Effector memory CD4-positive, alpha-beta T cell (primary cell): ENCODE data around the gene GAMT.
"Not testable (repeated sequence)": the region's sequence is repeated elsewhere in the genome, so short reads cannot be mapped to it uniquely, and the experiment has no call there.

ENCODE experiments used
- DNase-seq, 3 donors: peaks; one replicate each; pipeline ENCODE4 v3.0.0-alpha.2; 2020
- H3K27ac ChIP-seq: 2 replicates; pipeline ENCODE4 v1.7.0; 2013; ENCODE audit warnings: mild to moderate bottlenecking, low read length, moderate library complexity; ENCODE audit not compliant: insufficient read depth, poor library complexity, severe bottlenecking
- H3K27me3 ChIP-seq: replicated peaks from 2 replicates; pipeline ENCODE4 v1.7.0; 2013; ENCODE audit warnings: mild to moderate bottlenecking, low read length; ENCODE audit not compliant: insufficient read depth, control insufficient read depth, poor library complexity, severe bottlenecking
- H3K36me3 ChIP-seq: 2 replicates; pipeline ENCODE4 v1.7.0; 2013; ENCODE audit warnings: mild to moderate bottlenecking, low read length, moderate library complexity; ENCODE audit not compliant: control insufficient read depth, insufficient read depth
- H3K4me1 ChIP-seq: 2 replicates; pipeline ENCODE4 v1.7.0; 2013; ENCODE audit warnings: low read length, mild to moderate bottlenecking; ENCODE audit not compliant: control insufficient read depth, insufficient read depth, poor library complexity, severe bottlenecking
- H3K4me3 ChIP-seq: 2 replicates; pipeline ENCODE4 v1.7.0; 2013; ENCODE audit warnings: low read length, low read depth, mild to moderate bottlenecking; ENCODE audit not compliant: insufficient read depth, poor library complexity, severe bottlenecking
- H3K9me3 ChIP-seq: 2 replicates; pipeline ENCODE4 v1.7.0; 2013; ENCODE audit warnings: mild to moderate bottlenecking, low read length, moderate library complexity; ENCODE audit not compliant: control insufficient read depth

The GAMT gene

DNA sequence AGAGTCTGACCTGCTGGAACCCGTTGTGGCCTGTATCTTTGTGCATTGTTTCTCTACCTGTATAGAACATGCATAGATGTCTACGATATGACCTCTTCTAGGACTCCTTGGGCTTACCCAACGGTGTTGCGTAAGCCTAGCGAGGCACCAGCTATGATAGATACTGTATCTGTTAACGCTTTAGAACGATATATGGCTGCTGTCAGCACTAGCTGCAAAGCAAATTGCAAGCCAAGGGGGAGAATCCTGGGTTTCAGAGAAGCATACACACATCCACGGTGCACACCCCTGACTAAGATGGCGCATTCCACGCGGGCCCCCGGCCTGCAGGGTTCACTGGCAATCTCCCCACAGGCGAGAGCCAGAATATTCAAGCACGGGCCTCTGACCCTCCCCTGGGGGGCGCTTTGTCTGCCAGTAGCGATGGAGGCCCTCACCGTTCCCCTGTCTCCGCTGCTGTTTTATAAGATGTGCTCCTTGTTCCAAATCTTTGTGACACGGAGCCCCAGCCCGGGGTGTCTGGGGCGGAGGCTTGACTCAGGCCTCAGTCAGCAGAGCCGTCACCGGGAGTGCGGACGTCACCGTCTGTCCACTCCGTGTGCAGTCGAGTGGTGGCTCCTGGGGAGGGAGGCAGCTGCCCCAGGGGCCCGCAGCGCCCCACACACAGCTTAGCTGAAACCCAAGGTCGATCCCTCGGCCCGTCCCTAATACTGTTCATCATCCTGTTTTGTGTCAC lies 23.9 kb upstream of the GAMT start:
- no peaks in the 10 kb centered on the region for H3K9me3 ChIP-seq
- no peak overlapping the region for H3K4me3 ChIP-seq
- no peaks in the 10 kb centered on the region for H3K4me1 ChIP-seq
- H3K36me3 ChIP-seq, result peaks cover 92% of the 10 kb centered on the region
- no peak overlapping the region for H3K27ac ChIP-seq
- H3K27me3 ChIP-seq, result no peaks in the 10 kb centered on the region
- no peak for DNase-seq

- no peaks in the 10 kb centered on the region for H3K9me3 ChIP-seq
- no peaks in the 10 kb centered on the region for H3K27me3 ChIP-seq
- no peak overlapping the region for H3K27ac ChIP-seq
- peaks cover 89% of the 10 kb centered on the region for H3K36me3 ChIP-seq
- no peak overlapping the region for H3K4me3 ChIP-seq
- no peak for DNase-seq
- no peaks in the 10 kb centered on the region for H3K4me1 ChIP-seq
These were observed 23.0 kb upstream of the GAMT start for GRCh38 chr19:1424192-1424955.

DNA sequence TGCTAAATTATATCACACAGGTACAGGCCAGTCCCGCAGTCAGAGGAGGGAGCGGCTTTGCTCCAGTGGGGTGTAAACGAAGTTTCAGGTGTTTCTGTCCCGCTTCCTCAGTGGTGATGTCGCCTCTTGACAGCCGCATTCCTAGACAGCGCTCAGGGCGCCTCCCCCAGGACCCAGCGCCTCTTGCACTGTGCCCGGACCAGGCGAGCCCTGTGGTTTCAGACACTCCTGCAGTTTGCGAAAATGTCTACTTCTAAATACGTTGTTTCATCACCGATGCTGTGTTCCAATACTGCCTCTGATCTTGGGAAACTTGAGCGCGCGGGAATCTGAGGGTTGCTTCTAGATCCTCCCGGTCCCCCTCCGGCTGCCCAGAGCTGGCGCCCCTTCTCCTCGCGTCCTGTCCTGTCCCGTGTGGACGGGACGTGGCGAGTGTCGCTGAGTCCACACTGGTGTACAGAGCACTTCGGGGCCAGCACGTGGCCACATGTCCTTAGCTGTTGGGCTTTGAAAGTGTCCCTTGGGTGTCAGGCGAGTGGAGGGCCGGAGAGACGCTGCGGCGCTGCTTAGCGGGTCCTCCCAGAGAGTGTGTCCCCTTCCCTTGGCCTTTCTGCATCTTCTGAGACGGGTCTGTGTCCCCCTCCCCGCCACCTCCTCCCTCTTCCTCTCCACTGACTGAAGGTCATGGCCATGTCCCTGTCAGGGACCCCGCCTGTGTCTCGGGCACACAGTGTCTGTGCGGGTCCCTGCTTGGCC lies 22.3 kb upstream of the GAMT start:
- Histone ChIP-seq H3K36me3 (peaks cover 90% of the 10 kb centered on the region), H3K9me3 (no peaks in the 10 kb centered on the region), H3K27ac (no peak overlapping the region), H3K27me3 (no peaks in the 10 kb centered on the region), H3K4me3 (no peak overlapping the region), H3K4me1 (no peaks in the 10 kb centered on the region)
- DNase-seq, result no peak

DNA sequence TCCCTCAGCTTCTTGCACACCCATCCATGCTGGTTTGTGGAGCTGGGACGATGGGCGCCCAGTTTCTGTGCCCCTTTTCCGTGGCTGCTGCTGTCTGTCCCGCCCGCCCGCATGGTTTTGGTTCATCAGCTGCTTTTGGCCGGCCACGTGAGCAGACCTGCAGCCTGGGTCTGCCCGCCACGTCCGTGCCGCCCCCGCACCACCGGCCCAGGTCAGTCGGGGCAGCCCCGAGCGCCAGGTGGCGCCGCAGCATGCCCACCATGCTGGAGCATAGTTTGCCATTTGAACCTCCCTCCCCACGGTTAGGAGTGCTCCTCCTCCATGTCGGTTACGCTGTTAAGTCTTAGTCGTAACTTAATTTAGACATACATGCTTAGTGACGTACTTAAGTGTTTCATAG lies 21.6 kb upstream of the GAMT start:
- Histone ChIP-seq H3K27ac (no peak overlapping the region), H3K9me3 (no peaks in the 10 kb centered on the region), H3K4me3 (no peak overlapping the region), H3K36me3 (peaks cover 88% of the 10 kb centered on the region), H3K4me1 (no peaks in the 10 kb centered on the region), H3K27me3 (no peaks in the 10 kb centered on the region)
- DNase-seq, result no peak

GRCh38 chr19:1422360-1422759 lies 21.0 kb upstream of the GAMT start:
- Histone ChIP-seq H3K36me3 (peaks cover 89% of the 10 kb centered on the region), H3K4me3 (no peak overlapping the region), H3K4me1 (no peaks in the 10 kb centered on the region), H3K27me3 (no peaks in the 10 kb centered on the region), H3K9me3 (no peaks in the 10 kb centered on the region), H3K27ac (no peak overlapping the region)
- no peak for DNase-seq

DNA sequence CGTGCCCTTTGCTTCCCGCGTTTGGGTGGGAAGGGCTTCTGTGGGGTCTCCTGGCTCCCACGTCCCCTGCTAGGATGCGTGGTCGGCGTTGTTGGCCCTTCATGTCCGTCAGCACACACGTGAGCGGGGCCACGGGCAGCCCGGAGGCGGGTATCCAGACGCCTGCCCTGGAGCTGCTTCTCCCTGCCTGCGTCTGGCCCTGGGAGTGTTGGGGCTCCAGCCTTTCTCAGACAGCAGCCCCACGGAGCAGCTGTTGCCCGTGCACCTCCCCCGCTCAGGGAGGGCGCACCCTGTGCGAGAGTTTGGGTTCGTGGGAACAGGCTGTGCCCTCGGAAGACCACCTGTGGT lies 20.6 kb upstream of the GAMT start:
- no peak for DNase-seq
- Histone ChIP-seq H3K36me3 (peaks cover 87% of the 10 kb centered on the region), H3K4me1 (peaks cover 2% of the 10 kb centered on the region), H3K27me3 (no peaks in the 10 kb centered on the region), H3K4me3 (no peak overlapping the region), H3K9me3 (no peaks in the 10 kb centered on the region), H3K27ac (no peak overlapping the region)

DNA sequence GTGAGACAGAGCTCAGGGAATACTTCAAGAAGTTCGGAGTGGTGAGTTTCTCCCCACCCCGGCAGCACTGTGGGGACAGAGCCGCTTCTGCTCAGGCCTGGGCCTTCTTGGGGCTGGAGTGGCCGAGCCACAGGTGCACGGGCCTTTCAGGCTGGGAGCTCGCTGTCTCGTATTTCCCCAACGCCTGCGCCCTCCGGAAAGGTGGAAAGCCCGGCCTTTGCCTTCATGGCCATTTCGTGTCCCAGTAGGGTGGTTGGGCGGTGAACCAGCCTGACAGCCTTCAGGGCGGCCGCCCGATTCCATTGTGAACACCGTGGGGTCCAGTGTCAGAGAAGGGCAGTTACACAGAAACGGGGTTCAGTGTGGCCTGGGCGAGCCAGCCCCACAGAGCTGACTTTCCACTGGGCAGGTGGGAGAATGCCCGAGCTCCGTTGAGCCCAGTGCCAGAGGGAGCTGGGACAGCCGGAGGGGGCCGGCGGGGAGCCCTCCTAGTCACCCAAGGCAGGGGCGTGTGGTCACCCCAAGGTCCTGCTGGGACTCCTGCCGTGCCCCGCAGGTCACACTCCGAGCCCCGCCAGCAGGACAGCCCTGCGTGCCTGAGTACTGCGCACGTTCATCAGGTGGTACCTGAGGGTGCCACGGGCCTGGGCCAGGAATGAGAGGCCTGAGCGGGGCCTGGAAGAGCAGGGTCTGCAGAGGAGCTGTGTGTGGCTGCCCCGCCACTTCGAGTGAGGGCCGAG lies 20.0 kb upstream of the GAMT start:
- H3K4me1 ChIP-seq, result peaks cover 7% of the 10 kb centered on the region
- no peaks in the 10 kb centered on the region for H3K27me3 ChIP-seq
- peaks cover 86% of the 10 kb centered on the region for H3K36me3 ChIP-seq
- no peak overlapping the region for H3K4me3 ChIP-seq
- DNase-seq, result no peak
- H3K27ac ChIP-seq, result no peak overlapping the region
- no peaks in the 10 kb centered on the region for H3K9me3 ChIP-seq

- DNase-seq, result no peak
- H3K9me3 ChIP-seq, result no peaks in the 10 kb centered on the region
- H3K36me3 ChIP-seq, result peaks cover 79% of the 10 kb centered on the region
- no peaks in the 10 kb centered on the region for H3K27me3 ChIP-seq
- H3K4me1 ChIP-seq, result peaks cover 13% of the 10 kb centered on the region
- no peak overlapping the region for H3K4me3 ChIP-seq
- H3K27ac ChIP-seq, result no peak overlapping the region
These were observed 19.2 kb upstream of the GAMT start for GRCh38 chr19:1420590-1420989.

DNA sequence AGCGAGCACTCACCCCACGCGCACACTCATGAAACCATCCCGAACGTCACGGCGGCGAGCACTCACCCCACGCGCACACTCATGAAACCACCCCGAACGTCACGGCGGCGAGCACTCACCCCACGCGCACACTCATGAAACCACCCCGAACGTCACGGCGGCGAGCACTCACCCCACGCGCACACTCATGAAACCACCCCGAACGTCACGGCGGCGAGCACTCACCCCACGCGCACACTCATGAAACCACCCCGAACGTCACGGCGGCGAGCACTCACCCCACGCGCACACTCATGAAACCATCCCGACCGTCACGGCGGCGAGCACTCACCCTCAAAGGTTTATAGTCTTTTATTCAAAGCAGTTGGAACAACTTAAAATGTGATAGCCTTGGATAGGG lies 18.7 kb upstream of the GAMT start:
- H3K27ac ChIP-seq, DNase-seq, H3K9me3 ChIP-seq, H3K4me3 ChIP-seq, H3K27me3 ChIP-seq: not testable (repeated sequence)
- peaks cover 18% of the 10 kb centered on the region for H3K4me1 ChIP-seq
- H3K36me3 ChIP-seq, result peaks cover 74% of the 10 kb centered on the region
